GM19395 (cell line): Measurements from ENCODE around the gene OXSR1.
"Not testable (repeated sequence)": the region's sequence is repeated elsewhere in the genome, so short reads cannot be mapped to it uniquely, and the experiment has no call there.

ENCODE experiments used
- ATAC-seq: cut with Tn5 transposase; IDR thresholded peaks from one replicate; pipeline ENCODE4 v1.9.1; 2021; ENCODE audit warnings: mild to moderate bottlenecking, moderate library complexity; ENCODE audit not compliant: unreplicated experiment

Gene OXSR1

GRCh38 chr3:38127611-38128302, 37.6 kb upstream of the OXSR1 start:
- no peak for ATAC-seq

GRCh38 chr3:38128303-38128655, 37.1 kb upstream of the OXSR1 start:
- no peak for ATAC-seq

- ATAC-seq, result no peak
These were observed 36.3 kb upstream of the OXSR1 start for GRCh38 chr3:38129058-38129457.

GRCh38 chr3:38130631-38131065, 34.7 kb upstream of the OXSR1 start:
- ATAC-seq, result no peak

- no peak for ATAC-seq
These were observed 33.5 kb upstream of the OXSR1 start for GRCh38 chr3:38131621-38132369.

- no peak for ATAC-seq
These were observed 32.2 kb upstream of the OXSR1 start for GRCh38 chr3:38133209-38133556.

GRCh38 chr3:38133557-38134405, 31.6 kb upstream of the OXSR1 start:
- ATAC-seq, result no peak

GRCh38 chr3:38134517-38135143, 30.7 kb upstream of the OXSR1 start:
- not testable (repeated sequence) for ATAC-seq

- ATAC-seq, result not testable (repeated sequence)
These were observed 29.6 kb upstream of the OXSR1 start for GRCh38 chr3:38135621-38136277.

GRCh38 chr3:38136393-38136776, 29.0 kb upstream of the OXSR1 start:
- ATAC-seq, result no peak

- peak; percentile 87 for ATAC-seq
These were observed 28.3 kb upstream of the OXSR1 start, which contains the start of gene ACAA1 for GRCh38 chr3:38136777-38137614. Gene ACAA1, minus strand, starts transcription at chr3:38137127. Its CDS starts 92 bp downstream, at chr3:38137035.

- ATAC-seq, result no peak
These were observed 27.6 kb upstream of the OXSR1 start for GRCh38 chr3:38137615-38138348.

GRCh38 chr3:38138349-38139190, 26.8 kb upstream of the OXSR1 start, which contains the start of gene MYD88:
Gene MYD88, plus strand, starts transcription at chr3:38138661. Its CDS starts 40 bp downstream, at chr3:38138701.
- peak; percentile 51 for ATAC-seq

- ATAC-seq, result no peak
These were observed 26.1 kb upstream of the OXSR1 start for GRCh38 chr3:38139191-38139590.

- ATAC-seq, result no peak
These were observed 25.7 kb upstream of the OXSR1 start for GRCh38 chr3:38139652-38140051.

- ATAC-seq, result no peak
These were observed 24.8 kb upstream of the OXSR1 start for GRCh38 chr3:38140326-38141172.
